H1 (cell line): ENCODE results near the gene STX19. TPM values are rescaled to one million over a fixed set of nuclear protein-coding genes. Genes with fewer than 3 reads are reported as not detected.

Experiments used
- CTCF ChIA-PET: fragments of 300-600 bp; sonication (Branson Sonifier 250); formaldehyde crosslinking; loops from one replicate; lab custom pipeline; 2021; ENCODE audit not compliant: partially characterized antibody; lab: Charles Lee
- POLR2A ChIA-PET: fragments of 300-600 bp; sonication (Branson Sonifier 250); formaldehyde crosslinking; loops from one replicate; lab custom pipeline; 2021; ENCODE audit warnings: inconsistent platforms; ENCODE audit not compliant: partially characterized antibody; lab: Charles Lee
- DNase-seq, 2 experiments: peaks; one replicate each; pipeline versions ENCODE4 v3.0.0 to v3.0.0-alpha.2; 2010 to 2022; ENCODE audit warnings: low spot score in 2 of 2, low read depth in 1 of 2, mixed read lengths in 1 of 2
- FAIRE-seq: peaks from 2 replicates; lab custom pipeline; 2011; peaks lifted over from hg19 to GRCh38; lab: Jason Lieb, UNC
- H2AFZ ChIP-seq: 2 replicates; pipeline ENCODE4 v1.8.1; 2012; ENCODE audit warnings: low read length, inconsistent platforms
- H2AK5ac ChIP-seq: 2 replicates; pipeline ENCODE4 v1.6.1; 2013; ENCODE audit warnings: low read depth, low read length
- H2BK120ac ChIP-seq: replicated peaks from 2 replicates; pipeline ENCODE3; 2013; ENCODE audit warnings: low read depth, low read length, inconsistent platforms
- H2BK12ac ChIP-seq: 2 replicates; pipeline ENCODE4 v1.6.1; 2013; ENCODE audit warnings: low read depth, low read length
- H2BK15ac ChIP-seq: 2 replicates; pipeline ENCODE4 v1.6.1; 2013; ENCODE audit warnings: low read length
- H2BK20ac ChIP-seq: 2 replicates; pipeline ENCODE4 v1.6.1; 2013; ENCODE audit warnings: low read length
- H2BK5ac ChIP-seq: 2 replicates; pipeline ENCODE4 v1.6.1; 2013; ENCODE audit warnings: low read depth, low read length
- H3K14ac ChIP-seq: 2 replicates; pipeline ENCODE4 v1.6.1; 2013; ENCODE audit warnings: inconsistent platforms; ENCODE audit not compliant: insufficient read length
- H3K18ac ChIP-seq: 2 replicates; pipeline ENCODE4 v1.6.1; 2013; ENCODE audit warnings: low read length; ENCODE audit errors: extremely low read depth
- H3K23ac ChIP-seq: 2 replicates; pipeline ENCODE4 v1.6.1; 2013; ENCODE audit warnings: inconsistent platforms; ENCODE audit not compliant: insufficient read length
- H3K23me2 ChIP-seq: 2 replicates; pipeline ENCODE4 v1.6.1; 2013; ENCODE audit warnings: low read depth, low read length
- H3K27ac ChIP-seq: 2 replicates; pipeline ENCODE4 v1.6.1; 2011; ENCODE audit warnings: low read depth, low read length, inconsistent platforms
- H3K27me3 ChIP-seq, 4 experiments: replicated peaks in 1 of 4; 1 replicate in 1 of 4; 2 replicates in 3 of 4; pipeline versions ENCODE4 v1.6.1 to v1.8.1; 2011 to 2013; ENCODE audit warnings: low read length in 3 of 4, mild to moderate bottlenecking in 3 of 4, inconsistent platforms in 2 of 4, mixed read lengths in 2 of 4, moderate library complexity in 1 of 4; ENCODE audit not compliant: control insufficient read depth in 3 of 4, insufficient read depth in 3 of 4; ENCODE audit errors: extremely low read depth in 1 of 4
- H3K36me3 ChIP-seq, 4 experiments: 2 replicates each; pipeline versions ENCODE4 v1.6.1 to v1.8.1; 2011 to 2013; ENCODE audit warnings: mild to moderate bottlenecking in 4 of 4, low read length in 3 of 4, moderate library complexity in 2 of 4, control low read depth in 1 of 4, inconsistent platforms in 1 of 4; ENCODE audit not compliant: insufficient read depth in 4 of 4, control insufficient read depth in 2 of 4
- H3K4ac ChIP-seq: replicated peaks from 2 replicates; pipeline ENCODE3; 2013; ENCODE audit warnings: low read length, low read depth, mixed read lengths, inconsistent platforms; ENCODE audit not compliant: insufficient read length
- H3K4me1 ChIP-seq, 4 experiments: replicated peaks in 1 of 4; 1 replicate in 1 of 4; 2 replicates in 3 of 4; pipeline versions ENCODE4 v1.6.1 to v1.8.1; 2011 to 2013; ENCODE audit warnings: low read length in 3 of 4, inconsistent platforms in 2 of 4, mixed read lengths in 1 of 4; ENCODE audit not compliant: insufficient read depth in 4 of 4, control insufficient read depth in 3 of 4
- H3K4me2 ChIP-seq, 2 experiments: 2 replicates each; pipeline versions ENCODE4 v1.6.1 to v1.8.1; 2011 to 2013; ENCODE audit warnings: low read depth in 2 of 2, low read length in 2 of 2, control low read depth in 1 of 2, inconsistent platforms in 1 of 2, mild to moderate bottlenecking in 1 of 2; ENCODE audit not compliant: insufficient read depth in 1 of 2
- H3K4me3 ChIP-seq, 4 experiments: fragments of 200-600, 300-600 bp in 1 of 4; sonication (generic), shearing (Covaris generic), sonication (Bioruptor Twin) in 1 of 4; 2 replicates each; pipeline versions ENCODE4 v1.5.1 to v1.8.1; 2011 to 2016; ENCODE audit warnings: low read length in 4 of 4, low read depth in 3 of 4, control low read depth in 2 of 4, inconsistent platforms in 2 of 4, mild to moderate bottlenecking in 2 of 4, mixed read lengths in 1 of 4, moderate library complexity in 1 of 4; ENCODE audit not compliant: insufficient read depth in 2 of 4; ENCODE audit errors: extremely low read depth in 1 of 4
- H3K56ac ChIP-seq: replicated peaks from 2 replicates; pipeline ENCODE3; 2013; ENCODE audit warnings: low read depth, mild to moderate bottlenecking, mixed read lengths, low read length, inconsistent platforms; ENCODE audit not compliant: insufficient read length
- H3K79me1 ChIP-seq: 2 replicates; pipeline ENCODE4 v1.6.1; 2013; ENCODE audit warnings: low read depth, low read length, control low read depth
- H3K79me2 ChIP-seq, 2 experiments: 2 replicates each; pipeline versions ENCODE4 v1.6.1 to v1.8.1; 2012 to 2013; ENCODE audit warnings: low read length in 2 of 2, mild to moderate bottlenecking in 2 of 2, inconsistent platforms in 1 of 2; ENCODE audit not compliant: insufficient read depth in 2 of 2, control insufficient read depth in 1 of 2
- H3K9ac ChIP-seq, 4 experiments: replicated peaks in 1 of 4; 1 replicate in 1 of 4; 2 replicates in 3 of 4; pipeline versions ENCODE4 v1.6.1 to v1.8.1; 2011 to 2013; ENCODE audit warnings: low read depth in 3 of 4, low read length in 3 of 4, control low read depth in 2 of 4, mild to moderate bottlenecking in 2 of 4, moderate library complexity in 2 of 4, inconsistent platforms in 1 of 4; ENCODE audit errors: extremely low read depth in 1 of 4
- H3K9me3 ChIP-seq, 2 experiments: 2 replicates each; pipeline versions ENCODE4 v1.6.1 to v1.8.1; 2012 to 2013; ENCODE audit warnings: mild to moderate bottlenecking in 2 of 2, moderate library complexity in 2 of 2, control low read depth in 1 of 2, inconsistent platforms in 1 of 2, low read depth in 1 of 2, low read length in 1 of 2, mixed read lengths in 1 of 2; ENCODE audit not compliant: insufficient read depth in 2 of 2
- H4K20me1 ChIP-seq, 2 experiments: replicated peaks in 1 of 2; 2 replicates each; pipeline versions ENCODE3 to v1.8.1; 2011 to 2013; ENCODE audit warnings: inconsistent platforms in 2 of 2, low read length in 2 of 2, mild to moderate bottlenecking in 1 of 2; ENCODE audit not compliant: insufficient read depth in 2 of 2, control insufficient read depth in 1 of 2
- H4K5ac ChIP-seq: 2 replicates; pipeline ENCODE4 v1.6.1; 2013; ENCODE audit warnings: low read length, low read depth, mixed read lengths, inconsistent platforms; ENCODE audit not compliant: insufficient read length
- H4K8ac ChIP-seq: 2 replicates; pipeline ENCODE4 v1.8.0; 2013; ENCODE audit warnings: mild to moderate bottlenecking, moderate library complexity, low read length, inconsistent platforms; ENCODE audit not compliant: insufficient read depth; ENCODE audit errors: extremely low read depth
- H4K91ac ChIP-seq: replicated peaks from 2 replicates; pipeline ENCODE3; 2013; ENCODE audit warnings: low read length, mixed read lengths, inconsistent platforms; ENCODE audit not compliant: insufficient read length
- BRCA1 ChIP-seq: IDR thresholded peaks from 2 replicates; pipeline ENCODE4 v1.6.1; 2012; ENCODE audit warnings: low read depth, low read length, improper control_type of control experiment
- CHD1 ChIP-seq: IDR thresholded peaks from 2 replicates; pipeline ENCODE4 v1.6.1; 2012; ENCODE audit warnings: low read depth, low read length, improper control_type of control experiment
- JUND ChIP-seq: IDR thresholded peaks from 2 replicates; pipeline ENCODE4 v1.6.1; 2011; ENCODE audit warnings: mild to moderate bottlenecking, improper control_type of control experiment, low read length
- YY1 ChIP-seq: IDR thresholded peaks from 2 replicates; pipeline ENCODE4 v1.6.1; 2011; ENCODE audit warnings: low read depth, mild to moderate bottlenecking, low read length
- WGBS, 2 experiments: shearing (Covaris generic) in 1 of 2; methylation state at CpG; one replicate each; pipeline versions ENCODE4 v1.1.6 to v1.1.7; 2013 to 2015; ENCODE audit warnings: low lambda C conversion rate in 2 of 2, mixed read lengths in 2 of 2, inconsistent platforms in 1 of 2, low coverage in 1 of 2, missing lambda C conversion rate in 1 of 2; ENCODE audit not compliant: insufficient replicate concordance in 2 of 2, insufficient coverage in 1 of 2, insufficient read length in 1 of 2; ENCODE audit errors: extremely low coverage in 1 of 2, missing lambda C conversion rate in 1 of 2; 5-methylcytosine and 5-hydroxymethylcytosine counted together
- polyA plus RNA-seq, 7 experiments: library from polyadenylated mRNA; depleted of rRNA in 3 of 7; stranded (reverse) in 5 of 7; unstranded in 2 of 7; fragments of >200 nt in 5 of 7; fragments of 200-250 nt in 2 of 7; gene quantifications; 1 replicate in 5 of 7; 2 replicates in 1 of 7; 4 replicates in 1 of 7; pipeline versions ENCODE4 v1.2.1 to v1.2.3, GENCODE V29; 2011 to 2013; ENCODE audit warnings: missing spikeins in 2 of 7, mixed read lengths in 2 of 7
- total RNA-seq: library from RNA; stranded (reverse); fragmentation: NEBNext Ultra II Directional; extraction: Animal tissue kit (Norgen Biotek cat#: 25700); gene quantifications from 2 replicates; pipeline ENCODE4 v1.2.1, GENCODE V29; 2021

The STX19 gene
- total and polyA plus RNA-seq, 2 of the 8 experiments (the other 6 are each of a cell fraction or from before 2014, with no cell fraction given): not detected

GRCh38 chr3:94070341-94070911 lies 42.0 kb upstream of the STX19 start:
- POLR2A ChIA-PET: no interaction called here
- no peak overlapping the region for H4K91ac ChIP-seq
- no peaks in the 10 kb centered on the region for H4K20me1 ChIP-seq
- DNase-seq: no peak
- no peak overlapping the region for H3K18ac ChIP-seq
- H4K5ac ChIP-seq: no peak overlapping the region
- no peak overlapping the region for H2BK5ac ChIP-seq
- H2BK20ac ChIP-seq: no peak overlapping the region
- no peak overlapping the region for H3K27ac ChIP-seq
- no peaks in the 10 kb centered on the region for H3K4me1 ChIP-seq
- no peak overlapping the region for H2BK120ac ChIP-seq
- no peak overlapping the region for H3K56ac ChIP-seq
- H3K9ac ChIP-seq: no peak overlapping the region
- H2AK5ac ChIP-seq: no peak overlapping the region
- H3K79me2 ChIP-seq: no peaks in the 10 kb centered on the region
- H4K8ac ChIP-seq: no peak overlapping the region
- FAIRE-seq: no peak
- no peak overlapping the region for H3K4ac ChIP-seq
- no peaks in the 10 kb centered on the region for H3K23me2 ChIP-seq
- H3K23ac ChIP-seq: no peak overlapping the region
- no peaks in the 10 kb centered on the region for H3K79me1 ChIP-seq
- H3K27me3 ChIP-seq: no peaks in the 10 kb centered on the region
- no peak for TF ChIP-seq YY1
- TF ChIP-seq BRCA1: no peak
- no peak for TF ChIP-seq CHD1
- TF ChIP-seq JUND: no peak
- CTCF ChIA-PET: interaction anchor here (0.6 to 3.0 kb wide), 7 partner anchors 8 to 174 kb away, joined by 3 to 15 read pairs (median 3); partner anchors contain the start of genes DHFR2 and NSUN3
- no peak overlapping the region for H2BK15ac ChIP-seq
- H3K4me2 ChIP-seq: no peak overlapping the region
- H3K36me3 ChIP-seq: no peaks in the 10 kb centered on the region; a peak in 1 of 8 replicates
- H3K4me3 ChIP-seq: no peak overlapping the region
- 97% methylated on average over 6 of the region's 6 CpGs; no CpG with 5 or more reads in 1 of the 2 experiments for WGBS, 2 experiments
- H3K14ac ChIP-seq: no peak overlapping the region
- no peak overlapping the region for H2AFZ ChIP-seq
- H2BK12ac ChIP-seq: no peak overlapping the region
- H3K9me3 ChIP-seq: peaks cover 0 to 2% of the 10 kb centered on the region in 2 experiments; a peak in 2 of 4 replicates
